Peyer's patch (tissue), 4 donors: ENCODE results near the gene RPL41. TPM values are rescaled to one million over a fixed set of nuclear protein-coding genes. Genes with fewer than 3 reads are reported as not detected.

Experiments used
- DNase-seq, 3 donors: peaks; one replicate each; pipeline ENCODE4 v3.0.0-alpha.2; 2017 to 2019
- H3K27ac ChIP-seq, 4 donors: fragments of 200-600 bp; sonication (generic); one replicate each; pipeline ENCODE4 v1.5.1; 2016 to 2019
- H3K27me3 ChIP-seq, 2 donors: fragments of 200-600 bp; sonication (generic); one replicate each; pipeline ENCODE4 v1.5.1; 2019
- H3K36me3 ChIP-seq, 3 donors: fragments of 200-600 bp; sonication (generic); one replicate each; pipeline ENCODE4 v1.5.1; 2016 to 2019
- H3K4me1 ChIP-seq, 4 donors: fragments of 200-600 bp; sonication (generic); one replicate each; pipeline ENCODE4 v1.5.1; 2016 to 2019
- H3K4me3 ChIP-seq, 4 donors: fragments of 200-600 bp; sonication (generic); 1 replicate in 3 of 4; 2 replicates in 1 of 4; pipeline ENCODE4 v1.5.1; 2016 to 2019; ENCODE audit warnings: mild to moderate bottlenecking in 1 of 4
- H3K9me3 ChIP-seq, 4 donors: fragments of 200-600 bp; sonication (generic); one replicate each; pipeline ENCODE4 v1.5.1; 2016 to 2019; ENCODE audit warnings: mild to moderate bottlenecking in 1 of 4
- POLR2A ChIP-seq, 2 donors: fragments of 450-650 bp; IDR thresholded peaks; one replicate each; pipeline ENCODE4 v1.5.1; 2017; ENCODE audit warnings: antibody characterized with exemption in 2 of 2, mild to moderate bottlenecking in 2 of 2, moderate library complexity in 2 of 2
- total RNA-seq, 4 donors: library from RNA; depleted of rRNA; stranded (reverse); fragments of >200 nt; gene quantifications; one replicate each; pipeline ENCODE4 v1.1.0, GENCODE V29; 2016
- TF ChIP-seq, protein P1 (sequence below), 6 experiments: fragments of 450-650 bp in 4 of 6; fragments of 200-600 bp in 2 of 6; sonication (generic) in 1 of 6; IDR thresholded peaks; one replicate each; pipeline ENCODE4 v1.5.1; 2017 to 2019; ENCODE audit warnings: antibody characterized with exemption in 6 of 6, mild to moderate bottlenecking in 3 of 6, moderate library complexity in 1 of 6

RPL41 gene
- total RNA-seq, 4 donors from 2014 or later, result 1,852 to 2,996 (median 2,194) TPM

- DNase-seq, result no peak
- Histone ChIP-seq H3K4me1 (peaks cover 4 to 33% (median 19%) of the 10 kb centered on the region in 4 donors), H3K36me3 (peaks cover 0 to 93% (median 0%) of the 10 kb centered on the region in 3 donors), H3K9me3 (no peaks in the 10 kb centered on the region), H3K27me3 (no peaks in the 10 kb centered on the region), H3K27ac (no peak overlapping the region), H3K4me3 (no peak overlapping the region)
- TF ChIP-seq POLR2A (IDR thresholded peaks at IDR 0.05), result no peak
- TF ChIP-seq, protein P1, sequence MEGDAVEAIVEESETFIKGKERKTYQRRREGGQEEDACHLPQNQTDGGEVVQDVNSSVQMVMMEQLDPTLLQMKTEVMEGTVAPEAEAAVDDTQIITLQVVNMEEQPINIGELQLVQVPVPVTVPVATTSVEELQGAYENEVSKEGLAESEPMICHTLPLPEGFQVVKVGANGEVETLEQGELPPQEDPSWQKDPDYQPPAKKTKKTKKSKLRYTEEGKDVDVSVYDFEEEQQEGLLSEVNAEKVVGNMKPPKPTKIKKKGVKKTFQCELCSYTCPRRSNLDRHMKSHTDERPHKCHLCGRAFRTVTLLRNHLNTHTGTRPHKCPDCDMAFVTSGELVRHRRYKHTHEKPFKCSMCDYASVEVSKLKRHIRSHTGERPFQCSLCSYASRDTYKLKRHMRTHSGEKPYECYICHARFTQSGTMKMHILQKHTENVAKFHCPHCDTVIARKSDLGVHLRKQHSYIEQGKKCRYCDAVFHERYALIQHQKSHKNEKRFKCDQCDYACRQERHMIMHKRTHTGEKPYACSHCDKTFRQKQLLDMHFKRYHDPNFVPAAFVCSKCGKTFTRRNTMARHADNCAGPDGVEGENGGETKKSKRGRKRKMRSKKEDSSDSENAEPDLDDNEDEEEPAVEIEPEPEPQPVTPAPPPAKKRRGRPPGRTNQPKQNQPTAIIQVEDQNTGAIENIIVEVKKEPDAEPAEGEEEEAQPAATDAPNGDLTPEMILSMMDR (IDR thresholded peaks at IDR 0.05), result no peak
Measured at GRCh38 chr12:56163533-56164344, 47.3 kb downstream of the RPL41 start.

DNA sequence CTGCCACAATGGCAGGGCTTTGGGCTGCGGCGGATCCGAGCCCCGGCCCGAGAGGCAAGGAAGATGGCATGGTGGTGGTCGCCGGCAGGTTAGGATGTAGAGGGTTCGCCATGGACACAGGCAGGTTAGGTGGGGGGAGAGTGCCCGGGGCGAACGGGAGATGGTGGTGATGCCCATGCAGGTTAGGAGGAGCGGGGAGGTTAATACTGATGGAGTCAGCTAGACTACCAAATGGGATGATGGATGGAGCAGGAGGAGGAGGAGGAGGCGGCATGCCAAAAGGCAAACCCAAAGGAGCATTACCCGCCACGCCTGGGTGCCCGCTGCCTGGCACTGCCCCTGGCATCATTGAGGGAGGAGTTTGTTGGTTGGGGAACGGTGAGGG, 47.9 kb downstream of the RPL41 start:
- no peak for TF ChIP-seq POLR2A (IDR thresholded peaks at IDR 0.05)
- TF ChIP-seq, protein P1 (IDR thresholded peaks at IDR 0.05), result no peak
- Histone ChIP-seq H3K4me3 (no peak overlapping the region), H3K36me3 (peaks cover 0 to 99% (median 0%) of the 10 kb centered on the region in 3 donors), H3K27me3 (no peaks in the 10 kb centered on the region), H3K9me3 (no peaks in the 10 kb centered on the region), H3K27ac (no peak overlapping the region), H3K4me1 (peaks cover 4 to 33% (median 17%) of the 10 kb centered on the region in 4 donors)
- no peak for DNase-seq

DNA sequence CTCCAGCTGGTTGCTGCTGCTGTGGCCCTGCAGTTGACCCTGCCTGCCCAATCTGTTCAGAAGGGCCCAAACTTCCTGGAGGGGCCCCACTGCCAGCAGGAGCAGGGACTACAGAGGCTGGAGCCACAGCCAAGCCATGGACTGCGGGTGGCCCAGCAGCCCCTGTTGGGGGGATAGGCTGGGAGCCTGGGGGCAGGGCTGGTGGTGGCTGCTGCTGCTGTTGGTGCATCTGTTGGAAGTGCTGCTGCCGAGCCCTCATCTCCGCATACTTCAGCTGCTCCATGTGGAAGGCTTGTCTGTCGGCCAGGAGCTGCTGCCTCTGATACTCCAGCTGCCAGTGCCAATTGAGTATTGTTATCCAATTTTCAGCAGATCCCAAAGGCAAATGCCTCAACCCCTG, 48.9 kb downstream of the RPL41 start:
- Histone ChIP-seq H3K27ac (no peak overlapping the region), H3K27me3 (no peaks in the 10 kb centered on the region), H3K4me3 (no peak overlapping the region), H3K9me3 (no peaks in the 10 kb centered on the region), H3K4me1 (peaks cover 4 to 23% (median 6%) of the 10 kb centered on the region in 4 donors), H3K36me3 (peaks cover 0 to 100% (median 0%) of the 10 kb centered on the region in 3 donors)
- TF ChIP-seq, protein P1 (IDR thresholded peaks at IDR 0.05), result no peak
- no peak for TF ChIP-seq POLR2A (IDR thresholded peaks at IDR 0.05)
- DNase-seq, result no peak

Other genes with a start within 250 kb of the RPL41 start
- gene PYM1, start 188.7 kb upstream of the RPL41 start, total RNA-seq, result 10 to 100 TPM; 49.1 to 63.7 (median 52.4) TPM
- 100 to 1,000 TPM; 181 to 447 (median 331) TPM for gene DGKA, start 185.5 kb upstream of the RPL41 start, total RNA-seq
- 1 to 10 TPM; 2.5 to 10.0 (median 3.0) TPM for gene PMEL, start 150.6 kb upstream of the RPL41 start, total RNA-seq
- 10 to 100 TPM in 3 of 4 donors, 1 to 10 TPM in 1; 7.7 to 55.3 (median 13.4) TPM for gene CDK2, start 149.8 kb upstream of the RPL41 start, total RNA-seq
- gene RAB5B, start 142.6 kb upstream of the RPL41 start, total RNA-seq, result 10 to 100 TPM; 70.7 to 96.6 (median 84.2) TPM
- 10 to 100 TPM; 16.5 to 38.9 (median 27.0) TPM for gene SUOX, start 119.4 kb upstream of the RPL41 start, total RNA-seq
- gene IKZF4, start 95.6 kb upstream of the RPL41 start, total RNA-seq, result 1 to 10 TPM; 2.8 to 7.4 (median 3.6) TPM
- gene RPS26, start 74.7 kb upstream of the RPL41 start, total RNA-seq, result 1,000 to 10,000 TPM in 1 of 4 donors, 100 to 1,000 TPM in 3; 564 to 1,937 (median 779) TPM
- gene ERBB3, start 36.5 kb upstream of the RPL41 start, total RNA-seq, result 100 to 1,000 TPM in 3 of 4 donors, 10 to 100 TPM in 1; 61.9 to 532 (median 451) TPM
- 100 to 1,000 TPM in 1 of 4 donors, 10 to 100 TPM in 3; 34.3 to 221 (median 48.7) TPM for gene PA2G4, start 12.1 kb upstream of the RPL41 start, total RNA-seq
- gene ZC3H10, start 1.6 kb downstream of the RPL41 start, total RNA-seq, result 1 to 10 TPM; 2.0 to 5.5 (median 3.8) TPM
- gene ESYT1, start 11.6 kb downstream of the RPL41 start, total RNA-seq, result 10 to 100 TPM; 36.3 to 62.7 (median 53.2) TPM
- 10 to 100 TPM; 16.0 to 46.2 (median 21.3) TPM for gene MYL6B, start 36.0 kb downstream of the RPL41 start, total RNA-seq
- gene MYL6, start 41.7 kb downstream of the RPL41 start, total RNA-seq, result 1,000 to 10,000 TPM; 1,247 to 1,872 (median 1,541) TPM
- 100 to 1,000 TPM in 3 of 4 donors, 10 to 100 TPM in 1; 85.6 to 299 (median 139) TPM for gene SMARCC2, start 72.8 kb downstream of the RPL41 start, total RNA-seq
- 10 to 100 TPM; 23.8 to 52.0 (median 37.6) TPM for gene RNF41, start 105.3 kb downstream of the RPL41 start, total RNA-seq
- gene NABP2, start 107.7 kb downstream of the RPL41 start, total RNA-seq, result 10 to 100 TPM; 15.3 to 25.3 (median 23.5) TPM
- 100 to 1,000 TPM in 3 of 4 donors, 10 to 100 TPM in 1; 96.6 to 950 (median 626) TPM for gene SLC39A5, start 113.4 kb downstream of the RPL41 start, total RNA-seq
- gene ANKRD52, start 141.8 kb downstream of the RPL41 start, total RNA-seq, result 10 to 100 TPM; 30.5 to 48.7 (median 36.6) TPM
- gene COQ10A, start 150.3 kb downstream of the RPL41 start, total RNA-seq, result 10 to 100 TPM in 2 of 4 donors, 1 to 10 TPM in 2; 9.1 to 14.8 (median 11.8) TPM
- 100 to 1,000 TPM; 184 to 228 (median 203) TPM for gene CS, start 183.7 kb downstream of the RPL41 start, total RNA-seq
- gene CNPY2, start 199.4 kb downstream of the RPL41 start, total RNA-seq, result 100 to 1,000 TPM in 2 of 4 donors, 10 to 100 TPM in 2; 72.5 to 131 (median 91.0) TPM
- gene PAN2, start 217.4 kb downstream of the RPL41 start, total RNA-seq, result 100 to 1,000 TPM in 2 of 4 donors, 10 to 100 TPM in 2; 82.5 to 114 (median 95.4) TPM
- 1 to 10 TPM in 2 of 4 donors, not detected in 2; 3.1 to 5.8 TPM for gene IL23A, start 222.3 kb downstream of the RPL41 start, total RNA-seq
- gene STAT2, start 243.5 kb downstream of the RPL41 start, total RNA-seq, result 100 to 1,000 TPM; 100 to 355 (median 164) TPM
- not detected for gene APOF, start 246.2 kb downstream of the RPL41 start, total RNA-seq